Superior temporal gyrus (tissue), 1 donor: ENCODE measurements around the gene CASP5.

ENCODE experiments used
- DNase-seq: peaks from one replicate; pipeline ENCODE4 v3.0.0-alpha.2; 2016; ENCODE audit errors: extremely low spot score

CASP5 gene

DNA sequence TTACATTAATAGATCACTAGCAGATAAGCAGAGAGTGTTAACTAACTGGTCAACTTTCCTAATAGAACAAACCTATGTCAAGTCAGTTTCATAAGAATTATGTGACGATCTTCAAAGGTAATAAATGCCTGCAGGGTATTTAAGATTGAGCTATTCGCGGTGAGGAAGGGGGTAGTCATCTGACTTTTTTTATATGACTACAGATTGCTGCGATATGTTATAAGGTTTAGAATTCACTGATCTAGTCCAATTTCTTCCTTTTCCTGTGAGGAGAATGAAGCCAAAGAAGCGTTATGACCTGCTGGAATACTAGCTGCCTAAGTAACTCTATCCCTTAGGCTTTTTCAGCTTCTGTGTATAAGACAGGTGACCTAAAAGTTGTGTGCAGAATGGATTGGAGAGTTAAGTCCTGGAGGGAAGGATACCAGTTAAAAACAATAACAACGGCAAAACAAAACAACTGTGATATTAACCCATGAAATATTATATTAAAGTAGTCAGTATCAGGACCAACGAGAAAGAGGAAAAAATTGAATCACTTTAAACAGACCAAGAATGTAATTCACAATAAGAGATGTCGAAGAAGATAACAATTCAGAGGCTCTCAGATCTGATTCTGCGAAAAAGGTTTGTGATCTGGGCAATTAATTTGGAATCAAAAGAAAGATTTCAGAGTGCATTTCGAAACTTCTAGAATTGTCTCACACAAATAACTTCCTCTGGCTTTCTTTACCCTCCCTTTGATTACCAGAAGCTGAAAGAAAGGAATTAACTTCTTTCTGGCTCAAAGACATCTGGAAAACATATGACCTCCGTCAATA, 55.2 kb downstream of the CASP5 start:
- DNase-seq = no peak

DNA sequence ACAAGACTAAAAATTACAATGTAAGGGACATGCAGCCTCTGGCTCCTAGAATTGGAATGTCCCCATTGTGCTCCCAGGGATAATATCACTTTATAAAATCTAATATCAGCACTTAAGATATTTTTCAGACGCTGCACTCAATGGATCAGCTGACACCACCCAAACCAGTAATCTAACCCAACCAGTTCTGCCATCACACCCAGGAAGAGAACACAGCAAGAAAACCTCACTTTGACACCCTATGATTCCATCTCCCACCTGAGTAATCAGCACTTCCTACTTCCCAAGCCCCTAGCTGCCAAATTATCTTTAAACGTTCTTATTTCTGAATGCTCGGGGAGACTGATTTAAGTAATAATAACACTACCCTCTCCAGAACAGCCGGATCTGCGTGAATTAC, 57.2 kb downstream of the CASP5 start:
- DNase-seq = no peak

DNA sequence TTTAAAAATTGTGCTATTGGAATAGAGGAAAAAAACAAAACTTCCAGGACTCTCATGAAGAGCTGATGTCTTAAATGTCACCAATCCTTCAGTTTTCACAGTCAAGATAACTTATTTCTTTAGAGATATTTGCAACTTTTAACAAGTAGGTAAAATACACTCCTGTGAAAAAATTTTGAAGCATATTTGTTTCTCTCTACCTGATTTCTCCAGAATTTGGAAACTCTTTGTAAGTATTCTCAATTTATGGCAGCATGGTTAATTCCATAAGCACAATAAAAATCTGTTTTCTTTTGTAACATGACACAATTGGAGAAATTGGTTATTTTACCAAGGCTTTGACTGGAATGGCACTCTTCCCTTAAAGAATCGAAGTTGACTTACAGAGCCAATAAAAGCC, 58.7 kb downstream of the CASP5 start:
- DNase-seq = no peak

DNA sequence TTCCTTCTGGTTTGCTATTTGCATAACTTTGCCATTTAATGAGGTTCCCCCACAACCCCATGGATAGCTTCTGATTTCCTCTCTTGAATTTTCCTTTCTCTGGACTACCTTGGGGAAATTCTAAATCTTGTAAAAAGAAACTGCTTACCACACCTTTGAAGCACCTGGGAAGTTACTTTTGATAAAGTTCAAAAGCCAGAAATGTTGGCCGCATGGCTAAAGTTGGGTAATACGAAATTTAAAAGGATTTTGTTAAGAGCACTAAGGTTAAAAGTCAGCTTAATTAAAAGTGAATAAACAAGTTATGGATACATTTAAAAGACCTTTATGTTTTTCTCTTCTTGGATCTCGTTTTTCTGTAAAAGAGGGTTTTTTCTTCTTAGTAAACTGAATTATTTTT, 60.1 kb downstream of the CASP5 start:
- no peak for DNase-seq

DNA sequence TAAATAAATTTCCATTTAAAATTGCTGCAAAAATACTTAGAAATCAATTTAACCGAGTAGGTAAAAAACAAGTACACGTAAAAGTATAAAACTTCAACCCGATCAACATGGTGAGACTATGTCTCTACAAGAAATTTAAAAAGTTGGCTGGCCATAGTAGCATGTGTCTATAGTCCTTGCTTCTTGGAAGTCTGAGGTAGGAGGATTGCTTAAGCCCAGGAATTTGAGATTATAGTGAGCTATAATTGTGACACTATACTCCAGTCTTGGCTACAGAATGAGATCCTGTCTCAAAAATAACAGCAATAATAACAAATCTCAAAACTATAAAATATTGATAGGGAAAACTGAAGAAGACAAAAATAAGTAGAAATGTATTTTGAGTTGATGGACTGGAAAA, 65.7 kb downstream of the CASP5 start:
- no peak for DNase-seq

DNA sequence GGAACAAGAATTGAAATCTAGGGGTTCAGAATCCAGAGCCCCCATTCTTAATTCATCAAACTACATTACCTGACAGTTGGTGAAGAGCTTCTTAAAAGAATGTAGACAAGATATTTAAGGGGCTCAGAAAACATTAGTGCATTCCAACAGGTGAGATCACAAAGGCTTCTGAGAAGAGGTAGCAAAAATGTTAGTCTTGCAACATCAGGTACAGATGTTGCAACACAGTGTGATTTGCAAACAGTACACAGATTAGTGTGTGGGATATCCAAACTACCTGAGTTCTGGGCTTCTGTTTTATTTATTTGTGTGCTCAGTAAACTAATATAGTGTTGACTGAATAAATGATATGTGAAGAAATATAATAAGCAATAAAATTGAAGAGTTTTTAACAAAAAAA, 66.4 kb downstream of the CASP5 start:
- DNase-seq = no peak

DNA sequence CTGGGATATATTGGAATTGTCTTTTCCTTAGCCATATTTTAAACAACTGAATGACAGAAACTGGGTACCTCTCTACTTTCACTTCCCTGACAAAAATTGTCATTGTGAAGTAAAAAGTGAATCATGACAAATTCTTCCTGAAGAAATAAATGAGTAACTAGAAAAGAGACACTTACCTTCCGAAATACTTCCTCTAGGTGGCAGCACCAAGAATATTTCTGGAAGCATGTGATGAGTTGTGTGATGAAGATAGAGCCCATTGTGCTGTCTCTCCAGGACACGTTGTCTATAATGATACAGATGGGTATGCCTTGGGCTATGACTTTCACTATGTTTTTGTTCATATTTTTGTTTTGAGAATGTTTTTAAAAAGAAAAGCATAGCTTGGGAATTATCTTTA, 76.1 kb downstream of the CASP5 start:
- peak; percentile 42 for DNase-seq
